BJ (cell line): ENCODE measurements around the gene WWOX. TPM values are rescaled to one million over a fixed set of nuclear protein-coding genes. Genes with fewer than 3 reads are reported as not detected.

Experiments
- CTCF ChIA-PET: fragments of 350-600 bp; formaldehyde crosslinking; extraction: SDS; loops from one replicate; lab custom pipeline; 2021; ENCODE audit warnings: antibody characterized with exemption, inconsistent platforms; lab: Yijun Ruan, JAX
- POLR2A ChIA-PET: fragments of 300-600 bp; sonication (Branson Sonifier 250); formaldehyde crosslinking; extraction: SDS; loops from one replicate; lab custom pipeline; 2021; ENCODE audit warnings: antibody characterized with exemption; lab: Charles Lee
- DNase-seq: peaks from one replicate; pipeline ENCODE4 v3.0.0-alpha.2; 2011; ENCODE audit warnings: low read depth
- H3K27me3 ChIP-seq: 2 replicates; pipeline ENCODE4 v1.6.0; 2011; ENCODE audit warnings: low read length; ENCODE audit not compliant: control insufficient read depth, insufficient read depth
- H3K36me3 ChIP-seq: 2 replicates; pipeline ENCODE4 v1.5.1; 2011; ENCODE audit warnings: low read length; ENCODE audit not compliant: control insufficient read depth, insufficient read depth
- H3K4me3 ChIP-seq: 2 replicates; pipeline ENCODE4 v1.5.1; 2011; ENCODE audit warnings: low read depth, mild to moderate bottlenecking, control low read depth, low read length
- CTCF ChIP-seq: IDR thresholded peaks from 2 replicates; pipeline ENCODE4 v1.5.1; 2011; ENCODE audit warnings: low read depth, mild to moderate bottlenecking, control low read depth, inconsistent platforms, low read length, moderate library complexity; ENCODE audit not compliant: insufficient read depth
- polyA plus RNA-seq: library from polyadenylated mRNA; depleted of rRNA; stranded (reverse); fragments of >200 nt; gene quantifications from 2 replicates; pipeline ENCODE4 v1.2.3, GENCODE V29; 2011

Gene WWOX
- polyA plus RNA-seq, 1 experiment = 3.1 TPM

GRCh38 chr16:78290395-78290794, 190.9 kb downstream of the WWOX start:
- Histone ChIP-seq H3K27me3 (no peaks in the 10 kb centered on the region), H3K4me3 (no peak overlapping the region), H3K36me3 (no peaks in the 10 kb centered on the region)
- no peak for TF ChIP-seq CTCF
- CTCF ChIA-PET = no interaction called here
- POLR2A ChIA-PET = no interaction called here
- DNase-seq = no peak

GRCh38 chr16:78290872-78291591, 191.6 kb downstream of the WWOX start:
- no peaks in the 10 kb centered on the region for H3K36me3 ChIP-seq
- ChIA-PET POLR2A (no interaction called here), CTCF (interaction anchor here (1.0 kb wide), 1 partner anchor 23 kb away, joined by 3 read pairs; no protein-coding TSS in a partner anchor)
- H3K4me3 ChIP-seq = no peak overlapping the region
- no peak for DNase-seq
- H3K27me3 ChIP-seq = no peaks in the 10 kb centered on the region
- no peak for TF ChIP-seq CTCF

GRCh38 chr16:78291604-78292003, 192.2 kb downstream of the WWOX start:
- ChIA-PET POLR2A (no interaction called here), CTCF (interaction anchor here (1.0 kb wide), 1 partner anchor 22 kb away, joined by 3 read pairs; no protein-coding TSS in a partner anchor)
- Histone ChIP-seq H3K36me3 (no peaks in the 10 kb centered on the region), H3K27me3 (no peaks in the 10 kb centered on the region), H3K4me3 (no peak overlapping the region)
- DNase-seq = no peak
- TF ChIP-seq CTCF = no peak

- CTCF ChIA-PET = interaction anchor here (0.7 to 1.0 kb wide), 2 partner anchors 21 to 28 kb away, joined by 3 read pairs; no protein-coding TSS in a partner anchor
- no peak overlapping the region for H3K4me3 ChIP-seq
Observed at GRCh38 chr16:78292086-78292843, 192.8 kb downstream of the WWOX start.

More at GRCh38 chr16:78292086-78292843, 192.8 kb downstream of the WWOX start:
- Histone ChIP-seq H3K36me3 (no peaks in the 10 kb centered on the region), H3K27me3 (no peaks in the 10 kb centered on the region)
- no peak for TF ChIP-seq CTCF
- POLR2A ChIA-PET = no interaction called here
- no peak for DNase-seq
